Breast epithelium (tissue), 3 donors: ENCODE results near the gene ATP6V0B.

Experiments
- POLR2A ChIP-seq: fragments of 450-650 bp; IDR thresholded peaks from one replicate; pipeline ENCODE4 v1.6.1; 2016; ENCODE audit warnings: antibody characterized with exemption, mild to moderate bottlenecking, moderate library complexity
- POLR2AphosphoS5 ChIP-seq, 3 donors: sonication (generic); formaldehyde crosslinking; IDR thresholded peaks; one replicate each; pipeline ENCODE4 v1.6.1; 2017; ENCODE audit warnings: antibody characterized with exemption in 3 of 3
- TF ChIP-seq, protein P1 (sequence below), 3 donors: fragments of 450-650 bp; IDR thresholded peaks; one replicate each; pipeline ENCODE4 v1.5.1; 2016 to 2017; ENCODE audit warnings: antibody characterized with exemption in 3 of 3, mild to moderate bottlenecking in 3 of 3, moderate library complexity in 3 of 3

DNA sequence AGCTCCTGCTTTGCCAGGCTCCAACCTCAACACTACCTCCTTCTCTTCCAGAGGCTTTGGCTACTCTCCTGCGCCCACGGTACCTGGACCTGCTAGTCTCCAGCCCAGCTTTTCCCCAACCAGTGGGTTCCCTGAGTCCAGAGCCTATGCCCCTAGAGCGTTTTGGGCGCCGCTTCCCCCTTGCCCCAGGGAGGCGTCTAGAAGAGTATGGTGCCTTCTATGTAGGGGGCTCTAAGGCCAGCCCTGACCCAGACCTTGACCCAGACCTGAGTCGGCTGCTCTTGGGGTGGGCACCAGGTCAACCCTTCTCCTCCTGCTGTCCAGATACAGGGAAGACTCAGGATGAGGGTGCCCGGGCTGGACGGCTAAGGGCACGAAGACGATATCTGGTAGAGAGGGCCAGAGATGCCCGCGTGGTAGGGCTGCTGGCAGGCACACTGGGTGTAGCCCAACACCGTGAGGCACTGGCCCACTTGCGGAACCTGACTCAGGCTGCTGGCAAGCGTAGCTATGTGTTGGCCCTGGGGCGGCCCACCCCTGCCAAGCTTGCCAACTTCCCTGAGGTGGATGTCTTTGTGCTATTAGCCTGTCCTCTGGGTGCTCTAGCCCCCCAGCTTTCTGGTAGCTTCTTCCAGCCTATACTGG lies 3.3 kb upstream of the ATP6V0B start:
- TF ChIP-seq, protein P1, sequence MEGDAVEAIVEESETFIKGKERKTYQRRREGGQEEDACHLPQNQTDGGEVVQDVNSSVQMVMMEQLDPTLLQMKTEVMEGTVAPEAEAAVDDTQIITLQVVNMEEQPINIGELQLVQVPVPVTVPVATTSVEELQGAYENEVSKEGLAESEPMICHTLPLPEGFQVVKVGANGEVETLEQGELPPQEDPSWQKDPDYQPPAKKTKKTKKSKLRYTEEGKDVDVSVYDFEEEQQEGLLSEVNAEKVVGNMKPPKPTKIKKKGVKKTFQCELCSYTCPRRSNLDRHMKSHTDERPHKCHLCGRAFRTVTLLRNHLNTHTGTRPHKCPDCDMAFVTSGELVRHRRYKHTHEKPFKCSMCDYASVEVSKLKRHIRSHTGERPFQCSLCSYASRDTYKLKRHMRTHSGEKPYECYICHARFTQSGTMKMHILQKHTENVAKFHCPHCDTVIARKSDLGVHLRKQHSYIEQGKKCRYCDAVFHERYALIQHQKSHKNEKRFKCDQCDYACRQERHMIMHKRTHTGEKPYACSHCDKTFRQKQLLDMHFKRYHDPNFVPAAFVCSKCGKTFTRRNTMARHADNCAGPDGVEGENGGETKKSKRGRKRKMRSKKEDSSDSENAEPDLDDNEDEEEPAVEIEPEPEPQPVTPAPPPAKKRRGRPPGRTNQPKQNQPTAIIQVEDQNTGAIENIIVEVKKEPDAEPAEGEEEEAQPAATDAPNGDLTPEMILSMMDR (IDR thresholded peaks at IDR 0.05) = no peak
- no peak for TF ChIP-seq POLR2A
- TF ChIP-seq POLR2AphosphoS5 (IDR thresholded peaks at IDR 0.05) = no peak
